ENCODE measurements around the gene RGS7BP.

RGS7BP gene

DNA sequence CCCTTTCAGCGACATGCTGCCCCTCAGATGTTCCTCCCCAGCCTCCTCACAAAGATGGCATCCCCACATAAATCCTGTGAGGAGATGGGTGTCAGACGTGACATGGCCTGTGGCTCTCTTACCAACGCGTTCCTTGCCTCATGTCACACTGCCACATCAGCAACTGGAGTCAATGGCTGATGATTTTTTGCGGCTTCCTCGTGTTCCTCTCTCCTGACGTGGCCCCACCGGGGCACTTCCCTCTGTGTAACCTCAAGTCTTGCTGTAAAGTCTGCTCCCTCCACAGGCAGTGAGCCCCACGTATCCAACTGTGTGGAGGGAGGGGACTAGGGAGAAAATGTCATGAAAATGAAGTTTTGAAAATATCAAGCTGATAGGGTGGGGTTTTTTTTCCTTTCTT is 131.3 kb downstream of the RGS7BP start:
- TF ChIP-seq, protein P1, sequence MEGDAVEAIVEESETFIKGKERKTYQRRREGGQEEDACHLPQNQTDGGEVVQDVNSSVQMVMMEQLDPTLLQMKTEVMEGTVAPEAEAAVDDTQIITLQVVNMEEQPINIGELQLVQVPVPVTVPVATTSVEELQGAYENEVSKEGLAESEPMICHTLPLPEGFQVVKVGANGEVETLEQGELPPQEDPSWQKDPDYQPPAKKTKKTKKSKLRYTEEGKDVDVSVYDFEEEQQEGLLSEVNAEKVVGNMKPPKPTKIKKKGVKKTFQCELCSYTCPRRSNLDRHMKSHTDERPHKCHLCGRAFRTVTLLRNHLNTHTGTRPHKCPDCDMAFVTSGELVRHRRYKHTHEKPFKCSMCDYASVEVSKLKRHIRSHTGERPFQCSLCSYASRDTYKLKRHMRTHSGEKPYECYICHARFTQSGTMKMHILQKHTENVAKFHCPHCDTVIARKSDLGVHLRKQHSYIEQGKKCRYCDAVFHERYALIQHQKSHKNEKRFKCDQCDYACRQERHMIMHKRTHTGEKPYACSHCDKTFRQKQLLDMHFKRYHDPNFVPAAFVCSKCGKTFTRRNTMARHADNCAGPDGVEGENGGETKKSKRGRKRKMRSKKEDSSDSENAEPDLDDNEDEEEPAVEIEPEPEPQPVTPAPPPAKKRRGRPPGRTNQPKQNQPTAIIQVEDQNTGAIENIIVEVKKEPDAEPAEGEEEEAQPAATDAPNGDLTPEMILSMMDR (IDR thresholded peaks at IDR 0.05; ENCODE audit: low read depth, low read length, missing control alignments): no peak
- peak; percentile 2 for DNase-seq (ENCODE audit: low read depth)
- H3K4me3 ChIP-seq (ENCODE audit: low read depth, low read length): no peak overlapping the region

DNA sequence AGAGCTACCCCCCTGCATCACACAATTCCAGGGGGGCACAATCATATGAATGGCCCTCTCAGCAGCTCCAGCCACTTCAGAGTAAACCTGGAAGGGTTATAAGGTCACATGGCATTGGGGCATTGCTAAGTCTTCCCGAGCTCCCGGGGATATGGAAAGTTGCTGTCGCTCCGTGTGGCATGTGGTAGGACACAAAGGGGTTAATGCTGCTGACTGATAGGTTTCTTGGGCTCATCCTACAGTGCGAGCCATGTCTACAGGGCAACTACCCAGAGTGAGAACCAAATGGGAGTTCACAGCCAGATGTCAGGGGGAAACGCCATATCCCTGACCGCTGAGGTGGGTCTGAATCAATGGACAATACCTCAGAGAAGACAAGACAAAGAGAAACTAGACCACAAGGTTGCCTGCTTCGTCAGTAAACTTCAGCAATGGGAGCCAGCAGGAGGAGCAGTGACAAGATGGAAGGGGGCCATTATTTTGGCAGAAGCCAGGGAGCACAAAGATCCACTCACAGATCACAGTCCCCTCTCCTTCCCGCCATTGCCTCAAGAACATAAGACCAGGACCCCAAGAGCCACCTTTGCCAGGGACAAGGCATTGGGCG is 132.1 kb downstream of the RGS7BP start:
- no peak for DNase-seq (ENCODE audit: low read depth)
- H3K4me3 ChIP-seq (ENCODE audit: low read depth, low read length): no peak overlapping the region
- TF ChIP-seq, protein P1 (IDR thresholded peaks at IDR 0.05; ENCODE audit: low read depth, low read length, missing control alignments): peak; percentile 7

DNA sequence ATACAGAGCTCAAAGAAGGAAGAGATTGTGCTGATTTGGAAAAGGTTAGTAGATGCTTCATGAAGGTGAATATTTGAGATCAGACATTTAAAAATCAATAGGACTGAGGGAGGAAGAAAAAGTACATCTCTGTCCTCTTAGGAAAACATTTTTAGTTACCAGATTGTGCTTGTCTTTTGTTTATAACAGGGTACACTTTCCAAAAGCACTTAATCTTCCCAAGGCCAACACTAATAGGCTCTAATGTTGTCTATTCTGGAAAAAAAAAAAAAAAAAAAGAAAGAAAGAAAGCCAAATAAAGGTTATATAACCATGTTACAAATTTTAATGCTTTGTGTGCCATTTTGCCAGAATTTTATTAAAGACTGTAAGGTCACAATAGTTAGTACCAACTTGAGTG is 139.0 kb downstream of the RGS7BP start:
- no peak overlapping the region for H3K4me3 ChIP-seq (ENCODE audit: low read depth, low read length)
- TF ChIP-seq, protein P1 (IDR thresholded peaks at IDR 0.05; ENCODE audit: low read depth, low read length, missing control alignments): no peak
- DNase-seq (ENCODE audit: low read depth): no peak

DNA sequence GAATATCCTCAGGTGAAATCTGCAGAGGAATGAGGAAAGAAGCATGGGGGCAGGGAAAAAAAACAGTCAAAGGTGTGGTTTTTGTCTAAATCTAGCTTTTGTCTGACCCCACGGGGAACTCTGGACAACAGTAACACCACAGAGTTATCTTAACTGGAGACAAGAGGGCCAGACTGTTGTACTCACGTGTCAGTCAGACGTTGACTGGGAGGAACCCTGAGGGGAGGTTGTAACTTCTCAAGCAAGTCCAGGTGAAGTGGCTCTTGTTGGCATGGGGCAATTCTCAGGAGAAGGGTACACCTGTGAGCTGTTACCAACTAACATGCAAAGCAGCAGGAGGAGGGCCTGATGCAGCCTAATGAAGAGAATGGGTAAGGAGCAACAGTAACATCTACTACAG is 140.4 kb downstream of the RGS7BP start:
- DNase-seq (ENCODE audit: low read depth): no peak
- H3K4me3 ChIP-seq (ENCODE audit: low read depth, low read length): no peak overlapping the region
- TF ChIP-seq, protein P1 (IDR thresholded peaks at IDR 0.05; ENCODE audit: low read depth, low read length, missing control alignments): no peak

DNA sequence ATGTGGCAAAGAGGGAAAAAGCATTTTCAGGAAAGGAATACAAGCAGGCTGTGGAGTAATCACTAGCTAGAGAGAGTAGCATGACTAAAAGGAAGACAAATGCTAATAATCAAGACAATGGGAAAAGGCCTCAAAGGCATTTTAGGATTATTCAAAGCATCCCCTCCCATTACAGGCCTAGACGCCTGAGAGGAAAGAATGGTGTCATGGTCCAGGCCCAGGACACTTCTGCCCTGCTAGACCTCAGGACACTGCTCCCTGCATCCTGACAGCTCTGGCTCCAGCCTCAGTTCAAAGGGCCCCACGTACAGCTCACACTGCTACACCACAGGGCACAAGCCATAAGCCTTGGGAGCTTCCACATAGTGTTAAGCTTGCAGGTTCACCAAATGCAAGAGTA is 143.7 kb downstream of the RGS7BP start:
- H3K4me3 ChIP-seq (ENCODE audit: low read depth, low read length): no peak overlapping the region
- TF ChIP-seq, protein P1 (IDR thresholded peaks at IDR 0.05; ENCODE audit: low read depth, low read length, missing control alignments): no peak
- DNase-seq (ENCODE audit: low read depth): no peak

DNA sequence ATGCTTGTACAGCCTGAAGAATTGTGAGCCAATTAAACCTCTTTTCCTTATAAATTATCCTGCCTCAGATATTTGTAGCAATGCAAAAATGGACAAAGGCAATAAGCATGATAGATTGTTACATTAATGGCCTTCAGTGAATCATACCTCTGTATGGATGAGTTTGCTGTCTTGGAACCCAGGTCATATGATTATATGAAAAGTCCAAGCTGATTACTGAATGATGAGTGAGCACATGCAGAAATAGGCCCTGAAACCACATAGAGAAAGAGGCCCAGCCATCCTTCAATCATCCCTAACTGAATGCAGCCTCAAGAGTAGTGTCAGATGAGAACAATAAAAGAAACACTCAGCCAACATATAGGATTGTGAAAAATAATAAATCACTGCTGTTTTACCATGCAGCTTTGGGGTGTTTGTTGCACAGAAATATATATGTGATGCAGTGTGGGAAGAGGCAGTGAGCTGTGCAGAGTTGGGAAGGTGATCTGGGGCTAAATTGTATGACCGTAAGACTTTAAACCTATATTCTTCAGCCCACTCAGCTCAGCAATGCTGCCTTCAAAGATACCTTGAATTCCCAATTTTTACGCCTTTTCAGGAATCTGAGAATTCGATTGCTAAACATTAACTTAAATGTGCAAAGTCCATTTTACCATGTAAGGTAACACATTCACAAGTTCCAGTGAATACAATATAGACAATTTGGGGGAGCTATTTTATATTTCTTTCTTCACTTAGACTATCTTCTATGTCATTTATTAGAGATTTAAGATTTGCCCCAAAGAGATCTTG is 148.1 kb downstream of the RGS7BP start:
- no peak overlapping the region for H3K4me3 ChIP-seq (ENCODE audit: low read depth, low read length)
- no peak for DNase-seq (ENCODE audit: low read depth)
- TF ChIP-seq, protein P1 (IDR thresholded peaks at IDR 0.05; ENCODE audit: low read depth, low read length, missing control alignments): no peak

DNA sequence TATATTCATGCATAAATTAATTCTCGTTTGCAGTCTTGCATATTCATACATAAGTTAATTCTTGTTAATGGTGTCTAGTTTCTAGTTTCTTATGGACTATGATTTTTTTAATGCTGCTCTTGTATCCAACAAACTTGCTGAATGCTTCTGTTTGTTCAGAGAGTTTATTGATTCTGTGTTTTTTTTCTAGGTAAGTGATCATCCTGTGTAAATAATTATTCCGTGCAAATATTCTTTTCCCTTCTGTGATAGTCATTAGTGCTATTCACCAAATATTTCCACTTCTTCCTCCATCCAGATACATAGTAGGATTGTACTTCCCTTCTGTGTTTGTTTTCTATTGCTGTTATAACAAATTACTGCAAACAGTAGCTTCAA is 148.7 kb downstream of the RGS7BP start:
- DNase-seq (ENCODE audit: low read depth): no peak
- TF ChIP-seq, protein P1 (IDR thresholded peaks at IDR 0.05; ENCODE audit: low read depth, low read length, missing control alignments): no peak
- H3K4me3 ChIP-seq (ENCODE audit: low read depth, low read length): no peak overlapping the region
